Putamen (tissue), 1 donor: Measurements from ENCODE around the gene NEO1.

Source experiments
- DNase-seq: peaks from one replicate; pipeline ENCODE4 v3.0.0-alpha.2; 2016; ENCODE audit warnings: low spot score

NEO1 gene

GRCh38 chr15:73308305-73308704, 256.0 kb downstream of the NEO1 start:
- DNase-seq = no peak

GRCh38 chr15:73313861-73314260, 261.6 kb downstream of the NEO1 start:
- no peak for DNase-seq

GRCh38 chr15:73317651-73318462, 265.6 kb downstream of the NEO1 start:
- no peak for DNase-seq

- no peak for DNase-seq
Measured at GRCh38 chr15:73318463-73319351, 266.4 kb downstream of the NEO1 start.

GRCh38 chr15:73319460-73320245, 267.4 kb downstream of the NEO1 start:
- DNase-seq = no peak

GRCh38 chr15:73320619-73321180, 268.4 kb downstream of the NEO1 start:
- no peak for DNase-seq

GRCh38 chr15:73321496-73322450, 269.5 kb downstream of the NEO1 start:
- DNase-seq = no peak

- no peak for DNase-seq
Measured at GRCh38 chr15:73322665-73323373, 270.6 kb downstream of the NEO1 start.

GRCh38 chr15:73323374-73323955, 271.2 kb downstream of the NEO1 start:
- no peak for DNase-seq

- DNase-seq = no peak
Measured at GRCh38 chr15:73323956-73324355, 271.7 kb downstream of the NEO1 start.

GRCh38 chr15:73324496-73325170, 272.4 kb downstream of the NEO1 start:
- no peak for DNase-seq

GRCh38 chr15:73325191-73325861, 273.1 kb downstream of the NEO1 start:
- DNase-seq = no peak

GRCh38 chr15:73326157-73326556, 273.9 kb downstream of the NEO1 start:
- DNase-seq = no peak

GRCh38 chr15:73328149-73328820, 276.0 kb downstream of the NEO1 start:
- no peak for DNase-seq

- DNase-seq = no peak
Measured at GRCh38 chr15:73328981-73329380, 276.7 kb downstream of the NEO1 start.

GRCh38 chr15:73329501-73330200, 277.4 kb downstream of the NEO1 start:
- DNase-seq = no peak
